GM23338 (cell line): ENCODE measurements around the gene MFSD2A. TPM values are rescaled to one million over a fixed set of nuclear protein-coding genes. Genes with fewer than 3 reads are reported as not detected.

Source experiments
- ATAC-seq: fragments of 200-7000 bp; cut with Tn5 transposase; 3 replicates; pipeline ENCODE4 v1.9.1; 2020
- DNase-seq: peaks from one replicate; pipeline ENCODE4 v3.0.0-alpha.2; 2015; ENCODE audit warnings: low spot score
- H2AFZ ChIP-seq: fragments of 200-600 bp; sonication (generic); 2 replicates; pipeline ENCODE4 v1.8.0; 2016; ENCODE audit warnings: antibody characterized with exemption, mild to moderate bottlenecking, moderate library complexity
- H3F3A ChIP-seq: fragments of 200-600 bp; sonication (generic); replicated peaks from 2 replicates; pipeline ENCODE4 v1.8.0; 2017; ENCODE audit warnings: antibody characterized with exemption, mixed run types, low read depth
- H3K27ac ChIP-seq: fragments of 200-600 bp; sonication (generic); 2 replicates; pipeline ENCODE4 v1.6.1; 2016; ENCODE audit warnings: low read depth
- H3K27me3 ChIP-seq: fragments of 200-600 bp; sonication (generic); 2 replicates; pipeline ENCODE4 v1.8.0; 2016; ENCODE audit warnings: mild to moderate bottlenecking, mixed run types, moderate library complexity; ENCODE audit not compliant: insufficient read depth
- H3K36me3 ChIP-seq: fragments of 200-600 bp; sonication (generic); 2 replicates; pipeline ENCODE4 v1.8.0; 2016; ENCODE audit warnings: mild to moderate bottlenecking; ENCODE audit not compliant: insufficient read depth
- H3K4me1 ChIP-seq: fragments of 200-600 bp; sonication (generic); 2 replicates; pipeline ENCODE4 v1.8.0; 2016; ENCODE audit warnings: mild to moderate bottlenecking, moderate library complexity; ENCODE audit not compliant: insufficient read depth
- H3K4me2 ChIP-seq: fragments of 200-600 bp; sonication (generic); 2 replicates; pipeline ENCODE4 v1.7.1; 2017; ENCODE audit warnings: mixed run types
- H3K4me3 ChIP-seq: fragments of 200-600 bp; sonication (generic); 2 replicates; pipeline ENCODE4 v1.6.1; 2016; ENCODE audit warnings: mixed run types
- H3K79me2 ChIP-seq: fragments of 200-600 bp; sonication (generic); replicated peaks from 2 replicates; pipeline ENCODE4 v1.8.0; 2017; ENCODE audit warnings: mild to moderate bottlenecking; ENCODE audit not compliant: insufficient read depth
- H3K9me2 ChIP-seq: fragments of 200-600 bp; sonication (generic); 2 replicates; pipeline ENCODE4 v1.8.0; 2017; ENCODE audit not compliant: insufficient read depth
- H4K20me1 ChIP-seq: fragments of 200-600 bp; sonication (generic); replicated peaks from 2 replicates; pipeline ENCODE4 v1.8.0; 2017; ENCODE audit warnings: mild to moderate bottlenecking; ENCODE audit not compliant: insufficient read depth
- H3K27ac Mint-ChIP-seq: 2 replicates; pipeline ENCODE4 v1.8.0; 2020; ENCODE audit warnings: inconsistent platforms, mild to moderate bottlenecking, moderate library complexity, mixed read lengths
- H3K27me3 Mint-ChIP-seq: 3 replicates; pipeline ENCODE4 v1.8.0; 2022; ENCODE audit warnings: low read depth, mild to moderate bottlenecking, moderate library complexity, mixed read lengths, inconsistent platforms; ENCODE audit not compliant: insufficient read depth, poor library complexity
- H3K36me3 Mint-ChIP-seq: 3 replicates; pipeline ENCODE4 v1.8.0; 2021; ENCODE audit warnings: low read depth, mild to moderate bottlenecking, inconsistent platforms, moderate library complexity, mixed read lengths
- H3K4me1 Mint-ChIP-seq: 3 replicates; pipeline ENCODE4 v1.8.0; 2020; ENCODE audit warnings: mild to moderate bottlenecking, inconsistent platforms, mixed read lengths
- H3K4me3 Mint-ChIP-seq: 3 replicates; pipeline ENCODE4 v1.8.0; 2021; ENCODE audit warnings: moderate library complexity, mild to moderate bottlenecking, inconsistent platforms, mixed read lengths
- H3K9me3 Mint-ChIP-seq: 3 replicates; pipeline ENCODE4 v1.8.0; 2020; ENCODE audit warnings: moderate library complexity, mild to moderate bottlenecking, inconsistent platforms, mixed read lengths
- EZH2 ChIP-seq: fragments of 200-600 bp; sonication (generic); IDR thresholded peaks from one replicate; pipeline ENCODE4 v1.8.0; 2017; ENCODE audit warnings: antibody characterized with exemption, mild to moderate bottlenecking, low read depth; ENCODE audit not compliant: unreplicated experiment
- STAT1 ChIP-seq: IDR thresholded peaks from one replicate; pipeline ENCODE4 v1.6.1; 2016; ENCODE audit warnings: antibody characterized with exemption; ENCODE audit not compliant: unreplicated experiment
- polyA plus RNA-seq: library from polyadenylated mRNA; unstranded; fragments of >200 nt; fragmentation: Nextera tagmentation; extraction: Ambion mirVana; gene quantifications from 2 replicates; pipeline ENCODE4 v1.2.1, GENCODE V29; 2016
- total RNA-seq: library from RNA; depleted of rRNA; stranded (reverse); fragments of >200 nt; shearing (Covaris generic); gene quantifications from 2 replicates; pipeline ENCODE4 v1.2.3, GENCODE V29; 2014
- TF ChIP-seq, protein P1 (sequence below): fragments of 250-450 bp; sonication (Bioruptor Pico); IDR thresholded peaks from 2 replicates; pipeline ENCODE4 v1.5.0; 2020; ENCODE audit warnings: mild to moderate bottlenecking, moderate library complexity
- TF ChIP-seq, protein P2 (sequence below): IDR thresholded peaks from one replicate; pipeline ENCODE4 v1.6.1; 2018; ENCODE audit warnings: antibody characterized with exemption; ENCODE audit not compliant: unreplicated experiment

MFSD2A gene
- total and polyA plus RNA-seq, 2 experiments from 2014 or later, result 16.1 to 23.9 TPM

GRCh38 chr1:39969531-39970270 lies 14.8 kb downstream of the MFSD2A start (continued):
- TF ChIP-seq, protein P1, sequence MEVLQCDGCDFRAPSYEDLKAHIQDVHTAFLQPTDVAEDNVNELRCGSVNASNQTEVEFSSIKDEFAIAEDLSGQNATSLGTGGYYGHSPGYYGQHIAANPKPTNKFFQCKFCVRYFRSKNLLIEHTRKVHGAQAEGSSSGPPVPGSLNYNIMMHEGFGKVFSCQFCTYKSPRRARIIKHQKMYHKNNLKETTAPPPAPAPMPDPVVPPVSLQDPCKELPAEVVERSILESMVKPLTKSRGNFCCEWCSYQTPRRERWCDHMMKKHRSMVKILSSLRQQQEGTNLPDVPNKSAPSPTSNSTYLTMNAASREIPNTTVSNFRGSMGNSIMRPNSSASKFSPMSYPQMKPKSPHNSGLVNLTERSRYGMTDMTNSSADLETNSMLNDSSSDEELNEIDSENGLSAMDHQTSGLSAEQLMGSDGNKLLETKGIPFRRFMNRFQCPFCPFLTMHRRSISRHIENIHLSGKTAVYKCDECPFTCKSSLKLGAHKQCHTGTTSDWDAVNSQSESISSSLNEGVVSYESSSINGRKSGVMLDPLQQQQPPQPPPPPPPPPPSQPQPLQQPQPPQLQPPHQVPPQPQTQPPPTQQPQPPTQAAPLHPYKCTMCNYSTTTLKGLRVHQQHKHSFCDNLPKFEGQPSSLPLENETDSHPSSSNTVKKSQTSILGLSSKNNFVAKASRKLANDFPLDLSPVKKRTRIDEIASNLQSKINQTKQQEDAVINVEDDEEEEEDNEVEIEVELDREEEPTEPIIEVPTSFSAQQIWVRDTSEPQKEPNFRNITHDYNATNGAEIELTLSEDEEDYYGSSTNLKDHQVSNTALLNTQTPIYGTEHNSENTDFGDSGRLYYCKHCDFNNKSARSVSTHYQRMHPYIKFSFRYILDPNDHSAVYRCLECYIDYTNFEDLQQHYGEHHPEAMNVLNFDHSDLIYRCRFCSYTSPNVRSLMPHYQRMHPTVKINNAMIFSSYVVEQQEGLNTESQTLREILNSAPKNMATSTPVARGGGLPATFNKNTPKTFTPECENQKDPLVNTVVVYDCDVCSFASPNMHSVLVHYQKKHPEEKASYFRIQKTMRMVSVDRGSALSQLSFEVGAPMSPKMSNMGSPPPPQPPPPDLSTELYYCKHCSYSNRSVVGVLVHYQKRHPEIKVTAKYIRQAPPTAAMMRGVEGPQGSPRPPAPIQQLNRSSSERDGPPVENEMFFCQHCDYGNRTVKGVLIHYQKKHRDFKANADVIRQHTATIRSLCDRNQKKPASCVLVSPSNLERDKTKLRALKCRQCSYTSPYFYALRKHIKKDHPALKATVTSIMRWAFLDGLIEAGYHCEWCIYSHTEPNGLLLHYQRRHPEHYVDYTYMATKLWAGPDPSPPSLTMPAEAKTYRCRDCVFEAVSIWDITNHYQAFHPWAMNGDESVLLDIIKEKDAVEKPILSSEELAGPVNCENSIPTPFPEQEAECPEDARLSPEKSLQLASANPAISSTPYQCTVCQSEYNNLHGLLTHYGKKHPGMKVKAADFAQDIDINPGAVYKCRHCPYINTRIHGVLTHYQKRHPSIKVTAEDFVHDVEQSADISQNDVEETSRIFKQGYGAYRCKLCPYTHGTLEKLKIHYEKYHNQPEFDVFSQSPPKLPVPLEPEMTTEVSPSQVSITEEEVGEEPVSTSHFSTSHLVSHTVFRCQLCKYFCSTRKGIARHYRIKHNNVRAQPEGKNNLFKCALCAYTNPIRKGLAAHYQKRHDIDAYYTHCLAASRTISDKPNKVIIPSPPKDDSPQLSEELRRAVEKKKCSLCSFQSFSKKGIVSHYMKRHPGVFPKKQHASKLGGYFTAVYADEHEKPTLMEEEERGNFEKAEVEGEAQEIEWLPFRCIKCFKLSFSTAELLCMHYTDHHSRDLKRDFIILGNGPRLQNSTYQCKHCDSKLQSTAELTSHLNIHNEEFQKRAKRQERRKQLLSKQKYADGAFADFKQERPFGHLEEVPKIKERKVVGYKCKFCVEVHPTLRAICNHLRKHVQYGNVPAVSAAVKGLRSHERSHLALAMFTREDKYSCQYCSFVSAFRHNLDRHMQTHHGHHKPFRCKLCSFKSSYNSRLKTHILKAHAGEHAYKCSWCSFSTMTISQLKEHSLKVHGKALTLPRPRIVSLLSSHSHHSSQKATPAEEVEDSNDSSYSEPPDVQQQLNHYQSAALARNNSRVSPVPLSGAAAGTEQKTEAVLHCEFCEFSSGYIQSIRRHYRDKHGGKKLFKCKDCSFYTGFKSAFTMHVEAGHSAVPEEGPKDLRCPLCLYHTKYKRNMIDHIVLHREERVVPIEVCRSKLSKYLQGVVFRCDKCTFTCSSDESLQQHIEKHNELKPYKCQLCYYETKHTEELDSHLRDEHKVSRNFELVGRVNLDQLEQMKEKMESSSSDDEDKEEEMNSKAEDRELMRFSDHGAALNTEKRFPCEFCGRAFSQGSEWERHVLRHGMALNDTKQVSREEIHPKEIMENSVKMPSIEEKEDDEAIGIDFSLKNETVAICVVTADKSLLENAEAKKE (CRISPR knock-in tag), result no peak
- TF ChIP-seq, protein P2, sequence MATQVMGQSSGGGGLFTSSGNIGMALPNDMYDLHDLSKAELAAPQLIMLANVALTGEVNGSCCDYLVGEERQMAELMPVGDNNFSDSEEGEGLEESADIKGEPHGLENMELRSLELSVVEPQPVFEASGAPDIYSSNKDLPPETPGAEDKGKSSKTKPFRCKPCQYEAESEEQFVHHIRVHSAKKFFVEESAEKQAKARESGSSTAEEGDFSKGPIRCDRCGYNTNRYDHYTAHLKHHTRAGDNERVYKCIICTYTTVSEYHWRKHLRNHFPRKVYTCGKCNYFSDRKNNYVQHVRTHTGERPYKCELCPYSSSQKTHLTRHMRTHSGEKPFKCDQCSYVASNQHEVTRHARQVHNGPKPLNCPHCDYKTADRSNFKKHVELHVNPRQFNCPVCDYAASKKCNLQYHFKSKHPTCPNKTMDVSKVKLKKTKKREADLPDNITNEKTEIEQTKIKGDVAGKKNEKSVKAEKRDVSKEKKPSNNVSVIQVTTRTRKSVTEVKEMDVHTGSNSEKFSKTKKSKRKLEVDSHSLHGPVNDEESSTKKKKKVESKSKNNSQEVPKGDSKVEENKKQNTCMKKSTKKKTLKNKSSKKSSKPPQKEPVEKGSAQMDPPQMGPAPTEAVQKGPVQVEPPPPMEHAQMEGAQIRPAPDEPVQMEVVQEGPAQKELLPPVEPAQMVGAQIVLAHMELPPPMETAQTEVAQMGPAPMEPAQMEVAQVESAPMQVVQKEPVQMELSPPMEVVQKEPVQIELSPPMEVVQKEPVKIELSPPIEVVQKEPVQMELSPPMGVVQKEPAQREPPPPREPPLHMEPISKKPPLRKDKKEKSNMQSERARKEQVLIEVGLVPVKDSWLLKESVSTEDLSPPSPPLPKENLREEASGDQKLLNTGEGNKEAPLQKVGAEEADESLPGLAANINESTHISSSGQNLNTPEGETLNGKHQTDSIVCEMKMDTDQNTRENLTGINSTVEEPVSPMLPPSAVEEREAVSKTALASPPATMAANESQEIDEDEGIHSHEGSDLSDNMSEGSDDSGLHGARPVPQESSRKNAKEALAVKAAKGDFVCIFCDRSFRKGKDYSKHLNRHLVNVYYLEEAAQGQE, result no peak
- TF ChIP-seq EZH2, result no peak

DNA sequence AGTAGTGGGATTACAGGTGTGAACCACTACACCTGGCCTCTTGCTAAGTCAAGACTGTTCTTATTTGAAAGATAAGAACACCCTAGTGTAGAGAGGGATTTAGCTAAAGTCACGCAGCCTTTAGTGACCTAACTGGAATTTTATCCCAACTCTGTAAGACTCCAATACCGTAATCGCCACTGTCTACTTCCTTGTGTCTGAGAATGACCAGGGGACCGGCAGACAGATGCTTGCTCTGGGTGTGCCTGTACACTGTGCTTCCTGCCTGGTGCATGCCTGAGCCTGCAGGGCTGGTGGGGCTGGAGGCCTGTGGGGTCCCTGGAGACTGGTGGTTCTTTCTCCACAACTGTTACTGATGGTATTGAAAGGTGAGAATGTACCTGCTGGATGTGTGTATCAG lies 15.3 kb downstream of the MFSD2A start:
- H3K9me3 Mint-ChIP-seq, result no peaks in the 10 kb centered on the region; the same call in 2 of the 3 replicates
- H3K36me3 ChIP-seq, result peaks cover 3% of the 10 kb centered on the region
- peaks cover 3% of the 10 kb centered on the region; the same call in 2 of the 3 replicates for H3K4me1 Mint-ChIP-seq
- no peaks in the 10 kb centered on the region for H3F3A ChIP-seq
- H3K36me3 Mint-ChIP-seq, result peaks cover 48% of the 10 kb centered on the region
- ATAC-seq (no peak), DNase-seq (no peak)
- H4K20me1 ChIP-seq, result no peaks in the 10 kb centered on the region
- H3K4me3 Mint-ChIP-seq, result no peak overlapping the region
- no peak overlapping the region for H3K4me3 ChIP-seq
- H3K79me2 ChIP-seq, result no peaks in the 10 kb centered on the region
- H3K27ac ChIP-seq, result no peak overlapping the region
- H3K27me3 ChIP-seq, result no peaks in the 10 kb centered on the region
- H3K4me1 ChIP-seq, result no peaks in the 10 kb centered on the region
- H3K4me2 ChIP-seq, result no peak overlapping the region
- no peak overlapping the region for H2AFZ ChIP-seq
- no peaks in the 10 kb centered on the region for H3K9me2 ChIP-seq
- no peak overlapping the region for H3K27ac Mint-ChIP-seq
- peaks cover 3% of the 10 kb centered on the region for H3K27me3 Mint-ChIP-seq
- TF ChIP-seq, protein P2, result no peak
- TF ChIP-seq STAT1, result no peak
- TF ChIP-seq EZH2, result no peak
